HEK293 (cell line): ENCODE data around the gene FBXO2.

ENCODE experiments used
- CTCF ChIA-PET: fragments of 350-600 bp; formaldehyde crosslinking; extraction: SDS; loops from one replicate; lab custom pipeline; 2021; ENCODE audit warnings: antibody characterized with exemption; lab: Yijun Ruan, JAX
- POLR2A ChIA-PET: fragments of 300-600 bp; formaldehyde crosslinking; extraction: SDS; loops from one replicate; lab custom pipeline; 2020; ENCODE audit warnings: antibody characterized with exemption, inconsistent platforms; lab: Yijun Ruan, JAX
- H3K27ac ChIP-seq: fragments of 200-500 bp; sonication (Bioruptor generic); 2 replicates; pipeline ENCODE4 v1.5.1; 2014; ENCODE audit warnings: low read depth, low read length, control low read depth, inconsistent platforms; ENCODE audit errors: extremely low read depth
- H3K36me3 ChIP-seq, 2 experiments: fragments of 200-500 bp in 1 of 2; sonication (Bioruptor generic) in 1 of 2; 1 replicate in 1 of 2; 2 replicates in 1 of 2; pipeline ENCODE4 v1.5.1; 2014 to 2017; ENCODE audit warnings: inconsistent platforms in 2 of 2, low read length in 2 of 2; ENCODE audit not compliant: control insufficient read depth in 2 of 2, insufficient read depth in 1 of 2
- H3K4me1 ChIP-seq: fragments of 200-500 bp; sonication (Bioruptor generic); 2 replicates; pipeline ENCODE4 v1.5.1; 2014; ENCODE audit warnings: mild to moderate bottlenecking, low read length, inconsistent platforms; ENCODE audit not compliant: control insufficient read depth, insufficient read depth
- H3K4me3 ChIP-seq: 2 replicates; pipeline ENCODE4 v1.5.1; 2011; ENCODE audit warnings: low read depth, mild to moderate bottlenecking, control low read depth, low read length, moderate library complexity
- H3K9me3 ChIP-seq: fragments of 200-500 bp; sonication (Bioruptor generic); 2 replicates; pipeline ENCODE4 v1.5.1; 2014; ENCODE audit warnings: low read depth, low read length, inconsistent platforms; ENCODE audit not compliant: control insufficient read depth, insufficient read depth
- BCL11B ChIP-seq: fragments of 450-650 bp; formaldehyde crosslinking; IDR thresholded peaks from 2 replicates; pipeline ENCODE4 v1.5.1; 2016; ENCODE audit warnings: low read depth, missing biosample characterization, missing genetic modification characterization
- FEZF1 ChIP-seq: fragments of 450-650 bp; formaldehyde crosslinking; IDR thresholded peaks from 2 replicates; pipeline ENCODE4 v1.5.1; 2016; ENCODE audit warnings: missing biosample characterization, missing genetic modification characterization
- IKZF3 ChIP-seq: fragments of 450-650 bp; IDR thresholded peaks from 2 replicates; pipeline ENCODE4 v1.5.0; 2018; ENCODE audit warnings: missing biosample characterization, mild to moderate bottlenecking, missing genetic modification characterization, moderate library complexity
- SALL2 ChIP-seq: fragments of 450-650 bp; formaldehyde crosslinking; IDR thresholded peaks from 2 replicates; pipeline ENCODE4 v1.5.0; 2017; ENCODE audit warnings: missing biosample characterization, mild to moderate bottlenecking, missing genetic modification characterization, borderline replicate concordance
- ZBTB20 ChIP-seq: fragments of 450-650 bp; formaldehyde crosslinking; IDR thresholded peaks from 2 replicates; pipeline ENCODE4 v1.5.1; 2016; ENCODE audit warnings: missing biosample characterization, missing genetic modification characterization
- ZBTB8A ChIP-seq: fragments of 450-650 bp; formaldehyde crosslinking; IDR thresholded peaks from 2 replicates; pipeline ENCODE4 v1.5.1; 2016; ENCODE audit warnings: missing biosample characterization, missing genetic modification characterization
- ZFHX2 ChIP-seq: fragments of 450-650 bp; formaldehyde crosslinking; conservative IDR thresholded peaks from 2 replicates; pipeline ENCODE4 v1.5.1; 2016; ENCODE audit warnings: missing biosample characterization, missing genetic modification characterization
- ZNF138 ChIP-seq: fragments of 450-650 bp; formaldehyde crosslinking; IDR thresholded peaks from 2 replicates; pipeline ENCODE4 v1.5.1; 2016; ENCODE audit warnings: missing biosample characterization, missing genetic modification characterization, borderline replicate concordance
- ZNF146 ChIP-seq: fragments of 450-650 bp; formaldehyde crosslinking; IDR thresholded peaks from 2 replicates; pipeline ENCODE4 v1.5.1; 2016; ENCODE audit warnings: missing biosample characterization, missing genetic modification characterization
- ZNF302 ChIP-seq: fragments of 450-650 bp; formaldehyde crosslinking; IDR thresholded peaks from 2 replicates; pipeline ENCODE4 v1.5.1; 2016; ENCODE audit warnings: missing biosample characterization, missing genetic modification characterization, low read depth
- ZNF621 ChIP-seq: fragments of 450-650 bp; formaldehyde crosslinking; IDR thresholded peaks from 2 replicates; pipeline ENCODE4 v1.5.1; 2017; ENCODE audit warnings: missing biosample characterization, missing genetic modification characterization
- ZNF623 ChIP-seq: fragments of 450-650 bp; formaldehyde crosslinking; IDR thresholded peaks from 2 replicates; pipeline ENCODE4 v1.5.1; 2016; ENCODE audit warnings: missing biosample characterization, missing genetic modification characterization
- ZNF654 ChIP-seq: fragments of 450-650 bp; formaldehyde crosslinking; IDR thresholded peaks from 2 replicates; pipeline ENCODE4 v1.5.1; 2016; ENCODE audit warnings: low read depth, missing biosample characterization, missing genetic modification characterization
- ZNF658 ChIP-seq: fragments of 450-650 bp; formaldehyde crosslinking; IDR thresholded peaks from 2 replicates; pipeline ENCODE4; 2016; ENCODE audit warnings: missing biosample characterization, missing genetic modification characterization
- TF ChIP-seq, protein P1 (sequence below): fragments of 450-650 bp; formaldehyde crosslinking; IDR thresholded peaks from 2 replicates; pipeline ENCODE4 v1.5.1; 2016; ENCODE audit warnings: missing biosample characterization, missing genetic modification characterization
- TF ChIP-seq, protein P2 (sequence below): fragments of 450-650 bp; formaldehyde crosslinking; IDR thresholded peaks from 2 replicates; pipeline ENCODE4 v1.5.1; 2016; ENCODE audit warnings: missing biosample characterization, missing genetic modification characterization
- TF ChIP-seq, protein P3 (sequence below): fragments of 450-650 bp; formaldehyde crosslinking; IDR thresholded peaks from 2 replicates; pipeline ENCODE4 v1.5.1; 2016; ENCODE audit warnings: missing biosample characterization, missing genetic modification characterization
- TF ChIP-seq, protein P4 (sequence below): fragments of 450-650 bp; formaldehyde crosslinking; IDR thresholded peaks from 2 replicates; pipeline ENCODE4 v1.5.0; 2017; ENCODE audit warnings: missing biosample characterization, missing genetic modification characterization, borderline replicate concordance
- TF ChIP-seq, protein P5 (sequence below): fragments of 450-650 bp; formaldehyde crosslinking; IDR thresholded peaks from 2 replicates; pipeline ENCODE4 v1.5.1; 2017; ENCODE audit warnings: missing biosample characterization, mild to moderate bottlenecking, missing genetic modification characterization, moderate library complexity
- TF ChIP-seq, protein P6 (sequence below): fragments of 450-650 bp; formaldehyde crosslinking; IDR thresholded peaks from 2 replicates; pipeline ENCODE4 v1.5.1; 2016; ENCODE audit warnings: missing biosample characterization, missing genetic modification characterization

FBXO2 gene

DNA sequence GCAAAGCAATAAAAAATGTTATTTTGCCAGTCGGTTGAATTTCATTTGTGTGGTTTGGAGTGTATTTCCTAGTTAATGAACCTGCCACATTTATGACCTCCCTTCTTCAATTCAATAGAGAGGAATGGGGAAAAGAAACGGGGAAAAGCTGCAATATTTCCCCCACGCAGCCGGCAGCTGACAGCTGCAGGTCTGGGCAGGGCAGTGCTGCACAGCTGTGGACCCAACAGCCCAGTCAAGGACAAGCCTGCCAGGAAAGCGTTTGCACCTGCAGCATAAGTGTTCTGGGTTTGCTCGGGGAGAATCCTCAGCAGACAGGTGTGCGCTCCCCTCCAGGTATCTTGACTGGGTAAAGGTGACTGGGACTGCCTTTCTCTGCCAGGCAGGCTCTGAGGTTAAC lies 53.4 kb downstream of the FBXO2 start:
- Histone ChIP-seq H3K27ac (no peak overlapping the region), H3K36me3 (no peaks in the 10 kb centered on the region), H3K4me1 (no peaks in the 10 kb centered on the region), H3K9me3 (no peaks in the 10 kb centered on the region), H3K4me3 (no peak overlapping the region)
- ChIA-PET CTCF (no interaction called here), POLR2A (no interaction called here)
- TF ChIP-seq ZBTB20 (tag by site-specific recombination) (no peak), ZNF146 (tag by site-specific recombination) (no peak), ZNF658 (no peak), ZNF621 (tag by site-specific recombination) (no peak), BCL11B (tag by site-specific recombination) (no peak)
- TF ChIP-seq, protein P1, sequence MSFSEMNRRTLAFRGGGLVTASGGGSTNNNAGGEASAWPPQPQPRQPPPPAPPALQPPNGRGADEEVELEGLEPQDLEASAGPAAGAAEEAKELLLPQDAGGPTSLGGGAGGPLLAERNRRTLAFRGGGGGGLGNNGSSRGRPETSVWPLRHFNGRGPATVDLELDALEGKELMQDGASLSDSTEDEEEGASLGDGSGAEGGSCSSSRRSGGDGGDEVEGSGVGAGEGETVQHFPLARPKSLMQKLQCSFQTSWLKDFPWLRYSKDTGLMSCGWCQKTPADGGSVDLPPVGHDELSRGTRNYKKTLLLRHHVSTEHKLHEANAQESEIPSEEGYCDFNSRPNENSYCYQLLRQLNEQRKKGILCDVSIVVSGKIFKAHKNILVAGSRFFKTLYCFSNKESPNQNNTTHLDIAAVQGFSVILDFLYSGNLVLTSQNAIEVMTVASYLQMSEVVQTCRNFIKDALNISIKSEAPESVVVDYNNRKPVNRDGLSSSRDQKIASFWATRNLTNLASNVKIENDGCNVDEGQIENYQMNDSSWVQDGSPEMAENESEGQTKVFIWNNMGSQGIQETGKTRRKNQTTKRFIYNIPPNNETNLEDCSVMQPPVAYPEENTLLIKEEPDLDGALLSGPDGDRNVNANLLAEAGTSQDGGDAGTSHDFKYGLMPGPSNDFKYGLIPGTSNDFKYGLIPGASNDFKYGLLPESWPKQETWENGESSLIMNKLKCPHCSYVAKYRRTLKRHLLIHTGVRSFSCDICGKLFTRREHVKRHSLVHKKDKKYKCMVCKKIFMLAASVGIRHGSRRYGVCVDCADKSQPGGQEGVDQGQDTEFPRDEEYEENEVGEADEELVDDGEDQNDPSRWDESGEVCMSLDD (tag by site-specific recombination): no peak
- TF ChIP-seq, protein P2, sequence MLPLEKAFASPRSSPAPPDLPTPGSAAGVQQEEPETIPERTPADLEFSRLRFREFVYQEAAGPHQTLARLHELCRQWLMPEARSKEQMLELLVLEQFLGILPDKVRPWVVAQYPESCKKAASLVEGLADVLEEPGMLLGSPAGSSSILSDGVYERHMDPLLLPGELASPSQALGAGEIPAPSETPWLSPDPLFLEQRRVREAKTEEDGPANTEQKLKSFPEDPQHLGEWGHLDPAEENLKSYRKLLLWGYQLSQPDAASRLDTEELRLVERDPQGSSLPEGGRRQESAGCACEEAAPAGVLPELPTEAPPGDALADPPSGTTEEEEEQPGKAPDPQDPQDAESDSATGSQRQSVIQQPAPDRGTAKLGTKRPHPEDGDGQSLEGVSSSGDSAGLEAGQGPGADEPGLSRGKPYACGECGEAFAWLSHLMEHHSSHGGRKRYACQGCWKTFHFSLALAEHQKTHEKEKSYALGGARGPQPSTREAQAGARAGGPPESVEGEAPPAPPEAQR (tag by site-specific recombination): no peak
- TF ChIP-seq, protein P3, sequence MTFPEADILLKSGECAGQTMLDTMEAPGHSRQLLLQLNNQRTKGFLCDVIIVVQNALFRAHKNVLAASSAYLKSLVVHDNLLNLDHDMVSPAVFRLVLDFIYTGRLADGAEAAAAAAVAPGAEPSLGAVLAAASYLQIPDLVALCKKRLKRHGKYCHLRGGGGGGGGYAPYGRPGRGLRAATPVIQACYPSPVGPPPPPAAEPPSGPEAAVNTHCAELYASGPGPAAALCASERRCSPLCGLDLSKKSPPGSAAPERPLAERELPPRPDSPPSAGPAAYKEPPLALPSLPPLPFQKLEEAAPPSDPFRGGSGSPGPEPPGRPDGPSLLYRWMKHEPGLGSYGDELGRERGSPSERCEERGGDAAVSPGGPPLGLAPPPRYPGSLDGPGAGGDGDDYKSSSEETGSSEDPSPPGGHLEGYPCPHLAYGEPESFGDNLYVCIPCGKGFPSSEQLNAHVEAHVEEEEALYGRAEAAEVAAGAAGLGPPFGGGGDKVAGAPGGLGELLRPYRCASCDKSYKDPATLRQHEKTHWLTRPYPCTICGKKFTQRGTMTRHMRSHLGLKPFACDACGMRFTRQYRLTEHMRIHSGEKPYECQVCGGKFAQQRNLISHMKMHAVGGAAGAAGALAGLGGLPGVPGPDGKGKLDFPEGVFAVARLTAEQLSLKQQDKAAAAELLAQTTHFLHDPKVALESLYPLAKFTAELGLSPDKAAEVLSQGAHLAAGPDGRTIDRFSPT (tag by site-specific recombination): no peak

DNA sequence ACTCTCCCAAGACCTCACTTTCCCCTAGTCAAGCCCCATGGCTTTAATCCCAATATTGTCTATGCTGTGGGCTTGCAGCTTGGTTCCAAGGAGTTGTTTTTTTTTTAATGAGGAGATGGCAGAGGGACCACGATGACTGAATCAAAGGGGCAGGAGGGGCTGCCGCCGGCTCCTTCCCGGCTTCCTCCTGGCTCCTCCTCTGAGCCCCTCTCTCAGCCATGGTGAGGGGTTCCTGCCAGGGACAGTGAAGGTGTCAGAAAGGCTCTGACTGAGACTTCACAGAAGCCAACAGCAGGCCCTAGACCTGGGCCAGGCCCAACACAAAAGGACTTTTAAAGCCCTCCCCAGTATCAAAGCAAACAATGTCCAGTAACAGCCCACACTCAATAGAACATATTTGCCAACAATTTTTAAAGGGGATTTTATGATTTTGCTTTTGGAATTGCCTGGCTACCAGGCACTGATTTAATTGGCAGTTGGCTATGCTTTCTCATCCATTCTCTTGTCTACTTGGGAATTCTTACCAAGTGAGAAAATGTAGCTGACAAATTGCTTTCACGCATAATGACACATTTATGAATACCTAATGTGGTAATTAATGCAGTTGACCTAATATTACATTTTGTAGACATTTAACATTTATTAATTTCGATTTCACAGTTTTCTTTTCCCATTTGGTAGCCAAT lies 54.2 kb downstream of the FBXO2 start:
- no peaks in the 10 kb centered on the region for H3K4me1 ChIP-seq
- H3K9me3 ChIP-seq: no peaks in the 10 kb centered on the region
- H3K4me3 ChIP-seq: no peak overlapping the region
- no peak for TF ChIP-seq ZNF302 (tag by site-specific recombination)
- TF ChIP-seq ZNF623: no peak
- no peak for TF ChIP-seq ZBTB8A (tag by site-specific recombination)
- no peak for TF ChIP-seq ZNF138
- TF ChIP-seq ZNF654 (tag by site-specific recombination): no peak
- TF ChIP-seq, protein P4, sequence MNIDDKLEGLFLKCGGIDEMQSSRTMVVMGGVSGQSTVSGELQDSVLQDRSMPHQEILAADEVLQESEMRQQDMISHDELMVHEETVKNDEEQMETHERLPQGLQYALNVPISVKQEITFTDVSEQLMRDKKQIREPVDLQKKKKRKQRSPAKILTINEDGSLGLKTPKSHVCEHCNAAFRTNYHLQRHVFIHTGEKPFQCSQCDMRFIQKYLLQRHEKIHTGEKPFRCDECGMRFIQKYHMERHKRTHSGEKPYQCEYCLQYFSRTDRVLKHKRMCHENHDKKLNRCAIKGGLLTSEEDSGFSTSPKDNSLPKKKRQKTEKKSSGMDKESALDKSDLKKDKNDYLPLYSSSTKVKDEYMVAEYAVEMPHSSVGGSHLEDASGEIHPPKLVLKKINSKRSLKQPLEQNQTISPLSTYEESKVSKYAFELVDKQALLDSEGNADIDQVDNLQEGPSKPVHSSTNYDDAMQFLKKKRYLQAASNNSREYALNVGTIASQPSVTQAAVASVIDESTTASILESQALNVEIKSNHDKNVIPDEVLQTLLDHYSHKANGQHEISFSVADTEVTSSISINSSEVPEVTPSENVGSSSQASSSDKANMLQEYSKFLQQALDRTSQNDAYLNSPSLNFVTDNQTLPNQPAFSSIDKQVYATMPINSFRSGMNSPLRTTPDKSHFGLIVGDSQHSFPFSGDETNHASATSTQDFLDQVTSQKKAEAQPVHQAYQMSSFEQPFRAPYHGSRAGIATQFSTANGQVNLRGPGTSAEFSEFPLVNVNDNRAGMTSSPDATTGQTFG (tag by site-specific recombination): no peak
- no peak for TF ChIP-seq SALL2 (tag by site-specific recombination)
- TF ChIP-seq, protein P5, sequence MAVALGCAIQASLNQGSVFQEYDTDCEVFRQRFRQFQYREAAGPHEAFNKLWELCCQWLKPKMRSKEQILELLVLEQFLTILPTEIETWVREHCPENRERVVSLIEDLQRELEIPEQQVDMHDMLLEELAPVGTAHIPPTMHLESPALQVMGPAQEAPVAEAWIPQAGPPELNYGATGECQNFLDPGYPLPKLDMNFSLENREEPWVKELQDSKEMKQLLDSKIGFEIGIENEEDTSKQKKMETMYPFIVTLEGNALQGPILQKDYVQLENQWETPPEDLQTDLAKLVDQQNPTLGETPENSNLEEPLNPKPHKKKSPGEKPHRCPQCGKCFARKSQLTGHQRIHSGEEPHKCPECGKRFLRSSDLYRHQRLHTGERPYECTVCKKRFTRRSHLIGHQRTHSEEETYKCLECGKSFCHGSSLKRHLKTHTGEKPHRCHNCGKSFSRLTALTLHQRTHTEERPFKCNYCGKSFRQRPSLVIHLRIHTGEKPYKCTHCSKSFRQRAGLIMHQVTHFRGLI (tag by site-specific recombination): no peak
- TF ChIP-seq, protein P6, sequence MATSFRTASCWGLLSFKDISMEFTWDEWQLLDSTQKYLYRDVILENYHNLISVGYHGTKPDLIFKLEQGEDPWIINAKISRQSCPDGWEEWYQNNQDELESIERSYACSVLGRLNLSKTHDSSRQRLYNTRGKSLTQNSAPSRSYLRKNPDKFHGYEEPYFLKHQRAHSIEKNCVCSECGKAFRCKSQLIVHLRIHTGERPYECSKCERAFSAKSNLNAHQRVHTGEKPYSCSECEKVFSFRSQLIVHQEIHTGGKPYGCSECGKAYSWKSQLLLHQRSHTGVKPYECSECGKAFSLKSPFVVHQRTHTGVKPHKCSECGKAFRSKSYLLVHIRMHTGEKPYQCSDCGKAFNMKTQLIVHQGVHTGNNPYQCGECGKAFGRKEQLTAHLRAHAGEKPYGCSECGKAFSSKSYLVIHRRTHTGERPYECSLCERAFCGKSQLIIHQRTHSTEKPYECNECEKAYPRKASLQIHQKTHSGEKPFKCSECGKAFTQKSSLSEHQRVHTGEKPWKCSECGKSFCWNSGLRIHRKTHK (tag by site-specific recombination): no peak
- TF ChIP-seq IKZF3: no peak
- TF ChIP-seq ZFHX2 (tag by site-specific recombination): no peak
- TF ChIP-seq FEZF1: no peak
- no peak overlapping the region for H3K27ac ChIP-seq
- CTCF ChIA-PET: interaction anchor here (1.0 kb wide), 1 partner anchor 26 kb away, joined by 3 read pairs; no protein-coding TSS in a partner anchor
- no peaks in the 10 kb centered on the region for H3K36me3 ChIP-seq
- POLR2A ChIA-PET: interaction anchor here (0.5 kb wide), 1 partner anchor 7 kb away, joined by 3 read pairs; no protein-coding TSS in a partner anchor
